IMR-90 (cell line): Measurements from ENCODE around the gene FLVCR1. TPM values are rescaled to one million over a fixed set of nuclear protein-coding genes. Genes with fewer than 3 reads are reported as not detected.
A peak's percentile ranks its signal among the peaks of the same experiment; 100 is the strongest.

Experiments used
- ATAC-seq: fragments of 200-7000 bp; cut with Tn5 transposase; 2 replicates; pipeline ENCODE4 v1.9.1; 2020; ENCODE audit warnings: low read depth, mild to moderate bottlenecking, moderate library complexity
- BruUV-seq: library from RNA; stranded (reverse); fragments of 400-500 nt; replicated peaks from 2 replicates; lab custom pipeline; 2021; lab: Mats Ljungman, UMichigan
- CTCF ChIA-PET: fragments of 300-600 bp; formaldehyde crosslinking; extraction: SDS; loops from one replicate; lab custom pipeline; 2021; ENCODE audit warnings: antibody characterized with exemption; lab: Yijun Ruan, JAX
- POLR2A ChIA-PET: fragments of 300-600 bp; sonication (Branson Sonifier 250); formaldehyde crosslinking; loops from one replicate; lab custom pipeline; 2022; ENCODE audit warnings: antibody characterized with exemption; ENCODE audit not compliant: unreplicated experiment; lab: Charles Lee
- DNase-seq: peaks from one replicate; pipeline ENCODE4 v3.0.0; 2013
- H2AFZ ChIP-seq: replicated peaks from 2 replicates; pipeline ENCODE3; 2013; ENCODE audit warnings: low read length, mild to moderate bottlenecking; ENCODE audit not compliant: poor library complexity
- H2AK5ac ChIP-seq: 2 replicates; pipeline ENCODE4 v1.6.1; 2013; ENCODE audit warnings: low read depth, low read length, inconsistent platforms
- H2AK9ac ChIP-seq: replicated peaks from 2 replicates; pipeline ENCODE3; 2013; ENCODE audit warnings: mild to moderate bottlenecking, low read depth, low read length, moderate library complexity; ENCODE audit not compliant: poor library complexity
- H2BK120ac ChIP-seq: 2 replicates; pipeline ENCODE4 v1.6.1; 2013; ENCODE audit warnings: low read depth, low read length, inconsistent platforms
- H2BK15ac ChIP-seq: 3 replicates; pipeline ENCODE4 v1.6.1; 2013; ENCODE audit warnings: low read depth, low read length, inconsistent platforms
- H2BK20ac ChIP-seq: 2 replicates; pipeline ENCODE4 v1.6.1; 2013; ENCODE audit warnings: low read depth, mild to moderate bottlenecking, inconsistent platforms, low read length, moderate library complexity
- H2BK5ac ChIP-seq: 2 replicates; pipeline ENCODE4 v1.6.1; 2013; ENCODE audit warnings: mild to moderate bottlenecking, low read depth, low read length, inconsistent platforms; ENCODE audit not compliant: poor library complexity, severe bottlenecking
- H3K14ac ChIP-seq: replicated peaks from 2 replicates; pipeline ENCODE4 v1.6.1; 2013; ENCODE audit warnings: low read depth, low read length, inconsistent platforms
- H3K18ac ChIP-seq: 2 replicates; pipeline ENCODE4 v1.6.1; 2013; ENCODE audit warnings: low read depth, low read length, control low read depth
- H3K23ac ChIP-seq: 2 replicates; pipeline ENCODE4 v1.6.1; 2013; ENCODE audit warnings: low read depth, low read length, inconsistent platforms
- H3K27ac ChIP-seq: 2 replicates; pipeline ENCODE4 v1.5.1; 2013; ENCODE audit warnings: mild to moderate bottlenecking, control low read depth, low read length; ENCODE audit not compliant: insufficient read depth
- H3K27me3 ChIP-seq: 2 replicates; pipeline ENCODE4 v1.6.1; 2013; ENCODE audit warnings: low read length; ENCODE audit not compliant: control insufficient read depth, insufficient read depth
- H3K36me3 ChIP-seq: 2 replicates; pipeline ENCODE4 v1.6.1; 2013; ENCODE audit warnings: low read length, mixed read lengths; ENCODE audit not compliant: control insufficient read depth, insufficient read depth
- H3K4ac ChIP-seq: 2 replicates; pipeline ENCODE4 v1.6.1; 2013; ENCODE audit warnings: low read depth, low read length, inconsistent platforms
- H3K4me1 ChIP-seq: 2 replicates; pipeline ENCODE4 v1.6.1; 2013; ENCODE audit warnings: low read length, mixed read lengths; ENCODE audit not compliant: control insufficient read depth, insufficient read depth
- H3K4me2 ChIP-seq: 2 replicates; pipeline ENCODE4 v1.6.1; 2013; ENCODE audit warnings: low read depth, mild to moderate bottlenecking, control low read depth, low read length, moderate library complexity
- H3K4me3 ChIP-seq: 2 replicates; pipeline ENCODE4 v1.5.1; 2013; ENCODE audit warnings: low read depth, mild to moderate bottlenecking, control low read depth, low read length, moderate library complexity; ENCODE audit not compliant: insufficient read depth
- H3K56ac ChIP-seq: 2 replicates; pipeline ENCODE4 v1.6.1; 2013; ENCODE audit warnings: low read length, inconsistent platforms; ENCODE audit not compliant: insufficient read depth; ENCODE audit errors: extremely low read depth
- H3K79me1 ChIP-seq, 2 experiments: 2 replicates each; pipeline ENCODE4 v1.6.1; 2013; ENCODE audit warnings: low read length in 2 of 2, inconsistent platforms in 1 of 2, low read depth in 1 of 2
- H3K9ac ChIP-seq: 2 replicates; pipeline ENCODE4 v1.6.1; 2013; ENCODE audit warnings: low read depth, low read length, control low read depth
- H3K9me1 ChIP-seq: 2 replicates; pipeline ENCODE4 v1.6.1; 2013; ENCODE audit warnings: low read length, inconsistent platforms; ENCODE audit not compliant: insufficient read depth
- H3K9me3 ChIP-seq: 2 replicates; pipeline ENCODE4 v1.6.1; 2013; ENCODE audit warnings: low read length; ENCODE audit not compliant: control insufficient read depth, insufficient read depth
- H4K20me1 ChIP-seq: 2 replicates; pipeline ENCODE4 v1.6.1; 2013; ENCODE audit warnings: low read length, inconsistent platforms; ENCODE audit not compliant: insufficient read depth
- H4K5ac ChIP-seq: 2 replicates; pipeline ENCODE4 v1.6.1; 2013; ENCODE audit warnings: mild to moderate bottlenecking, low read depth, low read length, control low read depth
- H4K8ac ChIP-seq, 2 experiments: 2 replicates each; pipeline ENCODE4 v1.6.1; 2013; ENCODE audit warnings: low read depth in 2 of 2, low read length in 2 of 2, control low read depth in 1 of 2, inconsistent platforms in 1 of 2
- H4K91ac ChIP-seq: 2 replicates; pipeline ENCODE4 v1.6.1; 2013; ENCODE audit warnings: low read depth, low read length, inconsistent platforms; ENCODE audit not compliant: insufficient read depth
- CEBPB ChIP-seq: IDR thresholded peaks from 2 replicates; pipeline ENCODE4 v1.6.1; 2012; ENCODE audit warnings: low read depth, low read length, improper control_type of control experiment
- CHD1 ChIP-seq: IDR thresholded peaks from 2 replicates; pipeline ENCODE4 v1.6.1; 2012; ENCODE audit warnings: low read depth, low read length, improper control_type of control experiment
- MAFK ChIP-seq: IDR thresholded peaks from 2 replicates; pipeline ENCODE4 v1.6.1; 2012; ENCODE audit warnings: low read depth, low read length, improper control_type of control experiment
- MAZ ChIP-seq: IDR thresholded peaks from 2 replicates; pipeline ENCODE4 v1.6.1; 2012; ENCODE audit warnings: low read depth, mild to moderate bottlenecking, low read length, improper control_type of control experiment, moderate library complexity, borderline replicate concordance
- MXI1 ChIP-seq: IDR thresholded peaks from 2 replicates; pipeline ENCODE4 v1.6.1; 2012; ENCODE audit warnings: low read depth, mild to moderate bottlenecking, low read length, moderate library complexity, borderline replicate concordance
- RAD21 ChIP-seq: IDR thresholded peaks from 2 replicates; pipeline ENCODE4 v1.6.1; 2012; ENCODE audit warnings: low read length, improper control_type of control experiment
- RFX5 ChIP-seq: IDR thresholded peaks from 2 replicates; pipeline ENCODE4 v1.8.0; 2012; ENCODE audit warnings: low read depth, mild to moderate bottlenecking, low read length, moderate library complexity
- SMC3 ChIP-seq: fragments of 150-350 bp; IDR thresholded peaks from 2 replicates; pipeline ENCODE4 v1.6.1; 2016; ENCODE audit warnings: low read depth, mild to moderate bottlenecking, antibody characterized with exemption, low read length, moderate library complexity
- WGBS, 2 experiments: methylation state at CpG; one replicate each; pipeline versions ENCODE4 v1.1.5 to v1.1.7; 2013; ENCODE audit warnings: missing lambda C conversion rate in 2 of 2; ENCODE audit not compliant: insufficient read length in 1 of 2; ENCODE audit errors: extremely low coverage in 2 of 2; 5-methylcytosine and 5-hydroxymethylcytosine counted together
- dilution Hi-C: fragments of 300-500 bp; cut with HindIII; formaldehyde crosslinking; loops from one replicate; pipeline ENCODE4 v1.14.3; 2018; ENCODE audit warnings: low sequenced_read_pairs; ENCODE audit not compliant: unreplicated experiment
- in situ Hi-C: fragments of 300-500 bp; cut with MboI; formaldehyde crosslinking; loops from 3 replicates; pipeline ENCODE4 v1.14.3; 2019; ENCODE audit warnings: low sequenced_read_pairs, inconsistent platforms, mixed read lengths
- intact Hi-C: fragments of 100-400 bp; cut with micrococcal nuclease; formaldehyde crosslinking; loops from 2 replicates; pipeline ENCODE4 v1.10.0; 2022
- polyA plus RNA-seq, 3 experiments: library from polyadenylated mRNA; depleted of rRNA; stranded (reverse); fragments of >200 nt; gene quantifications; 2 replicates each; pipeline ENCODE4 v1.2.3, GENCODE V29; 2012; ENCODE audit warnings: low replicate concordance in 1 of 3
- total RNA-seq: library from RNA; depleted of rRNA; stranded (reverse); fragments of >200 nt; gene quantifications from 2 replicates; pipeline ENCODE4 v1.2.3, GENCODE V29; 2012
- TF ChIP-seq, protein P1 (sequence below): fragments of 150-350 bp; IDR thresholded peaks from 2 replicates; pipeline ENCODE4 v1.6.1; 2016; ENCODE audit warnings: low read depth, mild to moderate bottlenecking, low read length, moderate library complexity, borderline replicate concordance
- TF ChIP-seq, protein P2 (sequence below): conservative IDR thresholded peaks from 2 replicates; pipeline ENCODE4 v1.5.1; 2012; ENCODE audit warnings: mild to moderate bottlenecking, low read depth, low read length, improper control_type of control experiment
- TF ChIP-seq, protein P3 (sequence below): fragments of 150-350 bp; IDR thresholded peaks from 2 replicates; pipeline ENCODE4 v1.6.1; 2017; ENCODE audit warnings: mild to moderate bottlenecking, antibody characterized with exemption, low read length, low read depth

FLVCR1 gene
- total and polyA plus RNA-seq, 2 of the 4 experiments (the other 2 are of a cell fraction), result 2.4 to 3.9 TPM

DNA sequence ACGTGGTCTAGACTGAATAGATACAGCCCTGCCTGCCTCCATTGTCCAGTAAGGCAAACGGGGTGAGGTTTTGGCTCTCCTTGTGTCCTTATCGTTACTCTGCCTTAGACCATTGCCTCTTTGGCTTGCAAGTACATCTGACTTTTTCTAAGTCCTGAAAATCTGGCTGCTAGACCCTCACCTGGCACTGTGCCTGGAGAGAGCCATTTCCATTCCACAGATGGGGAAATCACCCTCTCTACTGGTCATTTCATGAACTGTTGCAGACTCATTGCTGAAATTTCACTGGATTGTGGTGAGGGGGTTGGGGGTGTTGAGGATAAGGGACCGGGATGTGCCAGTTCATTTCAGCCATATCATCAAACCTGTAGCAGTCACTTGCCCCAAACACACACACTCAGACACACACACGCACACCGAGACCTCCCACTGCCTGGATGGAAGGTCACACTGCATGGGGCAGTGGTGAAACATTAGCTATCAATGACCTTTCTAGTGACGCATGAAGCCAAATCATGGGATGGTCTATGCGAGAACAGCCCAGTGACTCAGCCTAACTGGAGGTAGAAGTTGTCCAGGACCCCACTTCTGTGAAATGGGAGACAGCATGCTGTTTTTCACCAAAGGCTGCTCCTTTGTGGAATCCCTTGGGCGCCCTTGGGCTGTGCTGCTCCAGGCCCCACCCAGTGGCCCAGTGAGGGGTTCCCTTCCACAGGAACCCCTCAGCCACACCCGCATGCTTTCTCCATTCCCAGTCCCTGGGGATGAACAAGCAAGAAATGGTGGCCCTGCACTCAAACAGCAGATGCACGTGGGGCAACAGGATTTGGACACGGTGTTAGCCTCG lies 57.4 kb downstream of the FLVCR1 start:
- Histone ChIP-seq H3K27ac (no peak overlapping the region; the same call in 1 of the 2 replicates), H3K27me3 (peaks cover 7% of the 10 kb centered on the region; the same call in 1 of the 2 replicates), H2BK20ac (no peak overlapping the region), H4K91ac (peak overlapping the region; percentile 36; the same call in 1 of the 2 replicates), H2AFZ (peak overlapping the region; percentile 12), H3K4me2 (no peak overlapping the region; the same call in 1 of the 2 replicates), H2BK120ac (0 out of 2 replicates have a peak overlapping the region, but pooled peaks have one; percentile 48), H3K23ac (peak overlapping the region; percentile 59; the same call in 1 of the 2 replicates), H3K4me3 (no peak overlapping the region), H3K56ac (no peak overlapping the region), H3K4ac (0 out of 2 replicates have a peak overlapping the region, but pooled peaks have one; percentile 3), H2BK15ac (peak overlapping the region; percentile 5; the same call in 1 of the 3 replicates), H2BK5ac (no peak overlapping the region), H3K79me1 (no peaks in the 10 kb centered on the region), H4K8ac (peak overlapping the region; percentile 12 to 47; a peak in 3 of 4 replicates), H2AK5ac (no peak overlapping the region), H4K5ac (peak overlapping the region; percentile 1; the same call in 1 of the 2 replicates), H3K36me3 (no peaks in the 10 kb centered on the region), H3K9me3 (no peaks in the 10 kb centered on the region), H3K14ac (peak overlapping the region; percentile 66; the same call in 1 of the 2 replicates), H3K4me1 (peaks cover 9% of the 10 kb centered on the region; the same call in 1 of the 2 replicates), H2AK9ac (peak overlapping the region; percentile 72), H4K20me1 (no peaks in the 10 kb centered on the region), H3K18ac (peak overlapping the region; percentile 5; the same call in 1 of the 2 replicates), H3K9me1 (peaks cover 6% of the 10 kb centered on the region; the same call in 1 of the 2 replicates), H3K9ac (no peak overlapping the region)
- ChIA-PET POLR2A (interaction anchor here (0.5 kb wide), 1 partner anchor 143 kb away, joined by 3 read pairs; no protein-coding TSS in a partner anchor), CTCF (interaction anchor here (0.5 kb wide), 1 partner anchor 117 kb away, joined by 3 read pairs; no protein-coding TSS in a partner anchor)
- BruUV-seq, result no TSS peak
- DNase-seq, result peak; percentile 87
- WGBS, 2 experiments, result 95% methylated on average over 4 of the region's 13 CpGs; no CpG with 5 or more reads in 1 of the 2 experiments
- dilution Hi-C loops (no loop called here), intact Hi-C loops (loop anchor here (2.0 kb wide), 1 partner anchor 251 kb away; no protein-coding TSS in a partner anchor), in situ Hi-C loops (no loop called here)
- peak; percentile 56 for ATAC-seq
- TF ChIP-seq, protein P1, sequence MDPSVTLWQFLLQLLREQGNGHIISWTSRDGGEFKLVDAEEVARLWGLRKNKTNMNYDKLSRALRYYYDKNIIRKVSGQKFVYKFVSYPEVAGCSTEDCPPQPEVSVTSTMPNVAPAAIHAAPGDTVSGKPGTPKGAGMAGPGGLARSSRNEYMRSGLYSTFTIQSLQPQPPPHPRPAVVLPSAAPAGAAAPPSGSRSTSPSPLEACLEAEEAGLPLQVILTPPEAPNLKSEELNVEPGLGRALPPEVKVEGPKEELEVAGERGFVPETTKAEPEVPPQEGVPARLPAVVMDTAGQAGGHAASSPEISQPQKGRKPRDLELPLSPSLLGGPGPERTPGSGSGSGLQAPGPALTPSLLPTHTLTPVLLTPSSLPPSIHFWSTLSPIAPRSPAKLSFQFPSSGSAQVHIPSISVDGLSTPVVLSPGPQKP, result no peak
- TF ChIP-seq CEBPB (peak; percentile 54; the same call in 1 of the 2 replicates), CHD1 (no peak), MAZ (no peak), RFX5 (no peak), MXI1 (no peak), MAFK (no peak), RAD21 (peak; percentile 46; the same call in 1 of the 2 replicates), SMC3 (0 out of 2 replicates have a peak, but pooled peaks have one; percentile 21)
- TF ChIP-seq, protein P2, sequence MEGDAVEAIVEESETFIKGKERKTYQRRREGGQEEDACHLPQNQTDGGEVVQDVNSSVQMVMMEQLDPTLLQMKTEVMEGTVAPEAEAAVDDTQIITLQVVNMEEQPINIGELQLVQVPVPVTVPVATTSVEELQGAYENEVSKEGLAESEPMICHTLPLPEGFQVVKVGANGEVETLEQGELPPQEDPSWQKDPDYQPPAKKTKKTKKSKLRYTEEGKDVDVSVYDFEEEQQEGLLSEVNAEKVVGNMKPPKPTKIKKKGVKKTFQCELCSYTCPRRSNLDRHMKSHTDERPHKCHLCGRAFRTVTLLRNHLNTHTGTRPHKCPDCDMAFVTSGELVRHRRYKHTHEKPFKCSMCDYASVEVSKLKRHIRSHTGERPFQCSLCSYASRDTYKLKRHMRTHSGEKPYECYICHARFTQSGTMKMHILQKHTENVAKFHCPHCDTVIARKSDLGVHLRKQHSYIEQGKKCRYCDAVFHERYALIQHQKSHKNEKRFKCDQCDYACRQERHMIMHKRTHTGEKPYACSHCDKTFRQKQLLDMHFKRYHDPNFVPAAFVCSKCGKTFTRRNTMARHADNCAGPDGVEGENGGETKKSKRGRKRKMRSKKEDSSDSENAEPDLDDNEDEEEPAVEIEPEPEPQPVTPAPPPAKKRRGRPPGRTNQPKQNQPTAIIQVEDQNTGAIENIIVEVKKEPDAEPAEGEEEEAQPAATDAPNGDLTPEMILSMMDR, result peak; percentile 52
- TF ChIP-seq, protein P3, sequence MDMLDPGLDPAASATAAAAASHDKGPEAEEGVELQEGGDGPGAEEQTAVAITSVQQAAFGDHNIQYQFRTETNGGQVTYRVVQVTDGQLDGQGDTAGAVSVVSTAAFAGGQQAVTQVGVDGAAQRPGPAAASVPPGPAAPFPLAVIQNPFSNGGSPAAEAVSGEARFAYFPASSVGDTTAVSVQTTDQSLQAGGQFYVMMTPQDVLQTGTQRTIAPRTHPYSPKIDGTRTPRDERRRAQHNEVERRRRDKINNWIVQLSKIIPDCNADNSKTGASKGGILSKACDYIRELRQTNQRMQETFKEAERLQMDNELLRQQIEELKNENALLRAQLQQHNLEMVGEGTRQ, result no peak
